Uterus (tissue), 4 donors: ENCODE results near the gene METAP1D. TPM values are rescaled to one million over a fixed set of nuclear protein-coding genes. Genes with fewer than 3 reads are reported as not detected.

Experiments used
- DNase-seq, 2 donors: peaks; one replicate each; pipeline ENCODE4 v3.0.0-alpha.2; 2019 to 2020
- H3K27ac ChIP-seq, 2 donors: fragments of 200-600 bp; sonication (generic); 1 replicate in 1 of 2; 2 replicates in 1 of 2; pipeline ENCODE4 v1.5.1; 2016 to 2018
- H3K27me3 ChIP-seq, 2 donors: fragments of 200-600 bp; sonication (generic); one replicate each; pipeline ENCODE4 v1.5.1; 2018 to 2019; ENCODE audit warnings: control low read depth in 1 of 2
- H3K36me3 ChIP-seq, 2 donors: fragments of 200-600 bp; sonication (generic); one replicate each; pipeline ENCODE4 v1.5.1; 2019; ENCODE audit warnings: control low read depth in 1 of 2
- H3K4me1 ChIP-seq, 2 donors: fragments of 200-600 bp; sonication (generic); one replicate each; pipeline ENCODE4 v1.5.1; 2018 to 2019; ENCODE audit warnings: control low read depth in 1 of 2
- H3K4me3 ChIP-seq, 2 donors: fragments of 200-600 bp; sonication (generic); 1 replicate in 1 of 2; 2 replicates in 1 of 2; pipeline ENCODE4 v1.5.1; 2018 to 2019; ENCODE audit warnings: mild to moderate bottlenecking in 1 of 2
- H3K9me3 ChIP-seq, 2 donors: fragments of 200-600 bp; sonication (generic); one replicate each; pipeline ENCODE4 v1.5.1; 2019; ENCODE audit warnings: control low read depth in 1 of 2
- CTCF ChIP-seq, 4 experiments: fragments of 200-600 bp in 2 of 4; fragments of 450-650 bp in 2 of 4; sonication (generic) in 2 of 4; IDR thresholded peaks; one replicate each; pipeline ENCODE4 v1.5.1; 2016 to 2019; ENCODE audit warnings: antibody characterized with exemption in 4 of 4, mild to moderate bottlenecking in 2 of 4, moderate library complexity in 1 of 4
- POLR2A ChIP-seq, 2 donors: fragments of 450-650 bp; IDR thresholded peaks; one replicate each; pipeline ENCODE4 v1.6.1; 2016; ENCODE audit warnings: antibody characterized with exemption in 2 of 2, mild to moderate bottlenecking in 1 of 2, moderate library complexity in 1 of 2
- intact Hi-C: fragments of 100-400 bp; cut with DNase I; formaldehyde crosslinking; loops from one replicate; pipeline ENCODE4 v1.15.1; 2023; ENCODE audit warnings: low total_unique reads
- total RNA-seq, 4 donors: library from RNA; depleted of rRNA in 3 of 4; stranded (reverse); fragments of >200 nt in 3 of 4; gene quantifications; one replicate each; pipeline versions ENCODE4 v1.1.0 to v1.2.4, GENCODE V29; 2014 to 2023
- donor health status: DM: yes; HTN: yes; CAD: no.

The METAP1D gene
- total RNA-seq, 4 donors from 2014 or later = 7.9 to 38.2 (median 15.8) TPM

- Histone ChIP-seq H3K4me3 (peak overlapping the region in 1 of 2 donors; percentile 13), H3K27me3 (peaks cover 93 to 95% of the 10 kb centered on the region in 2 donors), H3K4me1 (peaks cover 0 to 24% of the 10 kb centered on the region in 2 donors), H3K27ac (no peak overlapping the region), H3K9me3 (no peaks in the 10 kb centered on the region), H3K36me3 (no peaks in the 10 kb centered on the region)
- intact Hi-C loops = no loop called here
- TF ChIP-seq POLR2A (IDR thresholded peaks at IDR 0.05) (no peak), CTCF (IDR thresholded peaks at IDR 0.05) (no peak)
- DNase-seq = no peak
These were observed 97.1 kb downstream of the METAP1D start for GRCh38 chr2:172096626-172097547.

GRCh38 chr2:172097557-172098131, 97.9 kb downstream of the METAP1D start:
- intact Hi-C loops = no loop called here
- Histone ChIP-seq H3K4me1 (peaks cover 0 to 29% of the 10 kb centered on the region in 2 donors), H3K27me3 (peaks cover 94% of the 10 kb centered on the region in 2 donors), H3K27ac (no peak overlapping the region), H3K4me3 (no peak overlapping the region), H3K36me3 (no peaks in the 10 kb centered on the region), H3K9me3 (no peaks in the 10 kb centered on the region)
- TF ChIP-seq CTCF (IDR thresholded peaks at IDR 0.05) (no peak), POLR2A (IDR thresholded peaks at IDR 0.05) (no peak)
- no peak for DNase-seq

- Histone ChIP-seq H3K4me3 (no peak overlapping the region), H3K27ac (no peak overlapping the region), H3K36me3 (no peaks in the 10 kb centered on the region), H3K4me1 (peaks cover 0 to 29% of the 10 kb centered on the region in 2 donors), H3K27me3 (peaks cover 93% of the 10 kb centered on the region in 2 donors), H3K9me3 (no peaks in the 10 kb centered on the region)
- DNase-seq = no peak
- TF ChIP-seq CTCF (IDR thresholded peaks at IDR 0.05) = no peak
- TF ChIP-seq POLR2A (IDR thresholded peaks at IDR 0.05) = no peak
- intact Hi-C loops = no loop called here
These were observed 98.5 kb downstream of the METAP1D start for GRCh38 chr2:172098287-172098649.

GRCh38 chr2:172098650-172099471, 99.1 kb downstream of the METAP1D start:
- H3K27me3 ChIP-seq = peaks cover 93% of the 10 kb centered on the region in 2 donors
- no peak overlapping the region for H3K27ac ChIP-seq
- no peak for DNase-seq
- H3K4me1 ChIP-seq = peaks cover 0 to 29% of the 10 kb centered on the region in 2 donors
- H3K9me3 ChIP-seq = no peaks in the 10 kb centered on the region
- no peaks in the 10 kb centered on the region for H3K36me3 ChIP-seq
- H3K4me3 ChIP-seq = peak overlapping the region in 1 of 2 donors; percentile 3
- TF ChIP-seq CTCF (IDR thresholded peaks at IDR 0.05) (no peak), POLR2A (IDR thresholded peaks at IDR 0.05) (no peak)
- intact Hi-C loops = no loop called here
